ENCODE measurements around the gene TOP2A. TPM values are rescaled to one million over a fixed set of nuclear protein-coding genes. Genes with fewer than 3 reads are reported as not detected.

The TOP2A gene
- total RNA-seq, 1 donor from 2014 or later: 114 TPM

DNA sequence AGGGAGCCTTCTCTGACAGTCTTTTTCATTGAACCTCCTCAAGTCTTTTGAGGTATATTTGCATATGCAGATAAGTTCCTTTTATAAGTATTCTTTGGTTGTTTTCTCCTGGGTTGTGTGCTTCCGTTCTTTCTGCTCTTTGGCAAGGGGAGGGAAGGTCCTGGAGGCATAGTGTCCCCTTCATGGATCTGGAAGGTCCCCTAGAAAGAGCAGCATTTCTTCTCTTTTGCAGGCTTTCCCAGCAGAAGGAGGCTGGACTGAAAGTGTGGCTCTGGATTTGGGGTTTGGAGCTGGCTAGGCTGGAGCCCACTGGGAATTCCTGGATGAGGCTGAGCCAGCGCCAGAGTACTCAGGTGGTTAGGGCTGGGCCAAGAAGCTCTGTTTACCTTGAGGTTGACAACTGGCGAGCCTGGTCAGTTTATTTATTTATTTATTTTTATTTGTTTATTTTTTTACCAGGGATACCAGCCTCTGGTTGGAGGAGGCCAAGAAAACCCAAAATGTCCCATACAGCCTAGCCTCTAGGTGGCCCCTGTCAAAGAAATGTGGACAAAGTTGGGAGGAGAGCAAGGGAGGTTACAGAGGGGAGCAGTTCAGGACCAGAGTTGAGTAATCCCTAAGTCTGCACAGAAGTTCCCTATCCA is 5.4 kb upstream of the TOP2A start:
- no peaks in the 10 kb centered on the region for H3K36me3 Mint-ChIP-seq (ENCODE audit: insufficient read depth)
- peaks cover 6% of the 10 kb centered on the region for H3K4me1 Mint-ChIP-seq (ENCODE audit: low read depth)
- H3K27me3 Mint-ChIP-seq: no peaks in the 10 kb centered on the region
- H3K4me3 Mint-ChIP-seq (ENCODE audit: low read depth): no peak overlapping the region
- H3K27ac Mint-ChIP-seq: peak overlapping the region; percentile 18
- DNase-seq (ENCODE audit: low spot score, unreplicated experiment): no peak
- TF ChIP-seq, protein P1, sequence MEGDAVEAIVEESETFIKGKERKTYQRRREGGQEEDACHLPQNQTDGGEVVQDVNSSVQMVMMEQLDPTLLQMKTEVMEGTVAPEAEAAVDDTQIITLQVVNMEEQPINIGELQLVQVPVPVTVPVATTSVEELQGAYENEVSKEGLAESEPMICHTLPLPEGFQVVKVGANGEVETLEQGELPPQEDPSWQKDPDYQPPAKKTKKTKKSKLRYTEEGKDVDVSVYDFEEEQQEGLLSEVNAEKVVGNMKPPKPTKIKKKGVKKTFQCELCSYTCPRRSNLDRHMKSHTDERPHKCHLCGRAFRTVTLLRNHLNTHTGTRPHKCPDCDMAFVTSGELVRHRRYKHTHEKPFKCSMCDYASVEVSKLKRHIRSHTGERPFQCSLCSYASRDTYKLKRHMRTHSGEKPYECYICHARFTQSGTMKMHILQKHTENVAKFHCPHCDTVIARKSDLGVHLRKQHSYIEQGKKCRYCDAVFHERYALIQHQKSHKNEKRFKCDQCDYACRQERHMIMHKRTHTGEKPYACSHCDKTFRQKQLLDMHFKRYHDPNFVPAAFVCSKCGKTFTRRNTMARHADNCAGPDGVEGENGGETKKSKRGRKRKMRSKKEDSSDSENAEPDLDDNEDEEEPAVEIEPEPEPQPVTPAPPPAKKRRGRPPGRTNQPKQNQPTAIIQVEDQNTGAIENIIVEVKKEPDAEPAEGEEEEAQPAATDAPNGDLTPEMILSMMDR (IDR thresholded peaks at IDR 0.05; ENCODE audit: unreplicated experiment): peak; percentile 31
- H3K9me3 Mint-ChIP-seq (ENCODE audit: low read depth): no peaks in the 10 kb centered on the region

DNA sequence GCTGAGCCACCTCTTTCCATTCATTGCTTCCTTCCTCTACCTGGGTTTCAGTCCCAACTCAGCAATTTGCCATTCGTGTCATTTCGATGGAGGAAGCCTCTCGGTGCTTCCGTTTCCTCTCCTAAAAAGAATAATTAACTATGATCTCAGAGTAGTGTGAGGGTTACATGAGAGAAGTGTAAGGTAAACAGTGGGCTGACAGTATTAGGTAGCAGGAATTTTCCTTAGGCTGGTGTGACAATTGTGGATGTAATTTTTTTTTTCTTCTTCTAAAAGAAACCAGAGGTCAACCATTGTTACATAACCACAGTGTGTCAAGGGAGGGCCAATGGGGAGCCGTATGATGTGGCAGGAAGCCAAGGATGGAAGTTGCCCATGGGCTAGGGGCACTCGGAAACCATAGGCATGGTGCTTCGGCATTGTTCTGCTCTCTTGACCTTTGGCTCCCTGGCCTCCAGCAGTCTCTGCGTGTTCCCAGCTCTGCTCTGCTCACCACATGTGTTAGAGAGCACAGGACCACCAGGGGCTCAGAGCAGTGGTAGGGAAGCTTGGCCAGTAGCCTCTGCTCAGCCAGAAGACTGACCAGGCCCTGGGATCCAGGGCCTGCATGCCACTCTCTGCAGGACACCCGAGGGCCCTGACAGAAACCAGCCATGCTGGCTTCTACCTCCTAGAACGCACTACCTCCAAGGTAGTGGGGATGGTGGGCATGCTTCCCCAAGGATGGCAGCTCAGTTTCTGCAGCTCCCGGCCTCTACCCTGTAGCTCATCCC is 2.0 kb upstream of the TOP2A start:
- TF ChIP-seq, protein P1 (IDR thresholded peaks at IDR 0.05; ENCODE audit: unreplicated experiment): no peak
- no peak for DNase-seq (ENCODE audit: low spot score, unreplicated experiment)
- H3K27me3 Mint-ChIP-seq: no peaks in the 10 kb centered on the region
- H3K36me3 Mint-ChIP-seq (ENCODE audit: insufficient read depth): no peaks in the 10 kb centered on the region
- H3K4me1 Mint-ChIP-seq (ENCODE audit: low read depth): peaks cover 16% of the 10 kb centered on the region
- peak overlapping the region; percentile 41 for H3K4me3 Mint-ChIP-seq (ENCODE audit: low read depth)
- no peaks in the 10 kb centered on the region for H3K9me3 Mint-ChIP-seq (ENCODE audit: low read depth)
- H3K27ac Mint-ChIP-seq: no peak overlapping the region

DNA sequence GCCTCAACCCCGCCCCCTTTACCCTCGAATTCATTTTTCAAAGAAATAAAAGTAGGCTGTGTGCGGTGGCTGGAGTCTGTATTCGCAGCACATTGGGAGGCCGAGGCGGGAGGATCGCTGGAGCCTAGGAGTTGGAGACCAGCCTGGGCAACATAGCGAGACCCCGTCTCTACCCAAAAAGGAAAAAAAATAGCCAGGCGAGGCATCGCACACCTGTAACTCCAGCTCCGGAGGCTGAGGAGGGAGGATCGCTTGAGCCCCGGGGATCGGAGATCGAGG is 671 bp upstream of the TOP2A start:
- peak overlapping the region; percentile 98 for H3K4me3 Mint-ChIP-seq (ENCODE audit: low read depth)
- peaks cover 16% of the 10 kb centered on the region for H3K4me1 Mint-ChIP-seq (ENCODE audit: low read depth)
- no peak for DNase-seq (ENCODE audit: low spot score, unreplicated experiment)
- no peaks in the 10 kb centered on the region for H3K27me3 Mint-ChIP-seq
- H3K9me3 Mint-ChIP-seq (ENCODE audit: low read depth): no peaks in the 10 kb centered on the region
- peak overlapping the region; percentile 93 for H3K27ac Mint-ChIP-seq
- H3K36me3 Mint-ChIP-seq (ENCODE audit: insufficient read depth): no peaks in the 10 kb centered on the region
- TF ChIP-seq, protein P1 (IDR thresholded peaks at IDR 0.05; ENCODE audit: unreplicated experiment): no peak

DNA sequence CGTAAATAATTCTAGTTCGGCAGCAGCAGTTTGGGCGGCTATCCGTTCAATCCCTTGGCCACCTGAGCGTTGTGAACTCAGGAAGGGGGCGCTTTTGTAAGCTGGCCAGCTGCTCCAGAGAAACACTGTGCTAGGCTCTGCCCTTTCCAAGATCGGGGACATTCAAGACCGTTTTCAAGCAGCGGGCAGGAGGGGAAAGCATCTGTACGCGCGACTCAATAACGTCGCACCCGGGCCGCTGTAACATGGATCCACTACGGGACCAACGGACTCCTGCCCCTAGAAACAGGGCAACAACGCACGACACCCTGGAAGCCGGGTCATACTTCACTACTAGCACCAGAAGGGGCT is 463 bp downstream of the TOP2A start:
- H3K27ac Mint-ChIP-seq: peak overlapping the region; percentile 93
- peaks cover 12% of the 10 kb centered on the region for H3K4me1 Mint-ChIP-seq (ENCODE audit: low read depth)
- TF ChIP-seq, protein P1 (IDR thresholded peaks at IDR 0.05; ENCODE audit: unreplicated experiment): peak; percentile 12
- no peaks in the 10 kb centered on the region for H3K27me3 Mint-ChIP-seq
- DNase-seq (ENCODE audit: low spot score, unreplicated experiment): no peak
- no peaks in the 10 kb centered on the region for H3K9me3 Mint-ChIP-seq (ENCODE audit: low read depth)
- H3K4me3 Mint-ChIP-seq (ENCODE audit: low read depth): peak overlapping the region; percentile 98
- H3K36me3 Mint-ChIP-seq (ENCODE audit: insufficient read depth): no peaks in the 10 kb centered on the region

DNA sequence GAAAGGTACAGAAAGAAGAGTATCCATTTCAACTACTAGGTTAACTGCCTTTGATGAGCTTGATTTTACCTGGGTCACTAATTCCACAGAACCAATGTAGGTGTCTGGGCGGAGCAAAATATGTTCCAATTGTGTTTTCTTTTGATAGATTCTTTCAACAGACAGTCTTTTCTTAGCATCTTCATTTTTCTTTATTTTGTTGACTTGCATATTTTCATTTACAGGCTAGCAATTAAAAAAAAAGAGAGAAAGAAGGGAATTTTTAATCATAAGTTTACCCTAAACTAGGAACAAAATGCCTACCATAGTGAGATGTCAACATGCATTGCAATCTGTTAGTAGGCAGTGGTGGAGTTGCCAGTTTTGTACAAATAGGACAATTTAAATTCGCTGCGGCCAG is 1.0 kb downstream of the TOP2A start:
- H3K36me3 Mint-ChIP-seq (ENCODE audit: insufficient read depth): no peaks in the 10 kb centered on the region
- peak overlapping the region; percentile 98 for H3K4me3 Mint-ChIP-seq (ENCODE audit: low read depth)
- no peaks in the 10 kb centered on the region for H3K9me3 Mint-ChIP-seq (ENCODE audit: low read depth)
- no peak overlapping the region for H3K27ac Mint-ChIP-seq
- peaks cover 12% of the 10 kb centered on the region for H3K4me1 Mint-ChIP-seq (ENCODE audit: low read depth)
- H3K27me3 Mint-ChIP-seq: no peaks in the 10 kb centered on the region
- DNase-seq (ENCODE audit: low spot score, unreplicated experiment): no peak
- TF ChIP-seq, protein P1 (IDR thresholded peaks at IDR 0.05; ENCODE audit: unreplicated experiment): no peak

Data from progenitor cell of endocrine pancreas (in vitro differentiated cells).